Measurements from ENCODE around the gene RAB35.

Gene RAB35

GRCh38 chr12:120161852-120162251 is 45.3 kb upstream of the RAB35 start:
- Histone ChIP-seq H3F3A (ENCODE audit: insufficient read depth, low read length) (no peaks in the 10 kb centered on the region), H2AFZ (ENCODE audit: low read length) (no peak overlapping the region), H3K4me1 (ENCODE audit: insufficient read depth, low read length, severe bottlenecking) (peaks cover 19% of the 10 kb centered on the region), H3K4me2 (ENCODE audit: low read length) (no peak overlapping the region), H3K79me2 (ENCODE audit: insufficient read depth, low read length) (no peaks in the 10 kb centered on the region), H3K9ac (ENCODE audit: low read length) (no peak overlapping the region), H3K27ac (ENCODE audit: low read depth, low read length, poor library complexity, severe bottlenecking) (no peak overlapping the region), H4K20me1 (ENCODE audit: insufficient read depth, low read length) (no peaks in the 10 kb centered on the region), H3K9me2 (ENCODE audit: low read depth, low read length) (no peaks in the 10 kb centered on the region), H3K9me3 (ENCODE audit: low read length) (no peaks in the 10 kb centered on the region), H3K36me3 (ENCODE audit: insufficient read depth, low read length) (peaks cover 90% of the 10 kb centered on the region), H3K27me3 (ENCODE audit: insufficient read depth, low read length) (no peaks in the 10 kb centered on the region), H3K4me3 (ENCODE audit: low read depth, low read length, poor library complexity, severe bottlenecking) (no peak overlapping the region)
- TF ChIP-seq CTCF (IDR thresholded peaks at IDR 0.05; ENCODE audit: low read length) (no peak), EZH2 (IDR thresholded peaks at IDR 0.05; ENCODE audit: borderline replicate concordance, low read length) (no peak)

- Histone ChIP-seq H3K4me3 (ENCODE audit: low read depth, low read length, poor library complexity, severe bottlenecking) (no peak overlapping the region), H3K9ac (ENCODE audit: low read length) (no peak overlapping the region), H2AFZ (ENCODE audit: low read length) (no peak overlapping the region)
Measured at GRCh38 chr12:120159509-120160237, 43.1 kb upstream of the RAB35 start.

GRCh38 chr12:120158351-120158750 is 41.8 kb upstream of the RAB35 start:
- Histone ChIP-seq H3K4me2 (ENCODE audit: low read length) (no peak overlapping the region), H3K4me1 (ENCODE audit: insufficient read depth, low read length, severe bottlenecking) (no peaks in the 10 kb centered on the region), H3K79me2 (ENCODE audit: insufficient read depth, low read length) (no peaks in the 10 kb centered on the region), H3F3A (ENCODE audit: insufficient read depth, low read length) (no peaks in the 10 kb centered on the region), H4K20me1 (ENCODE audit: insufficient read depth, low read length) (no peaks in the 10 kb centered on the region), H3K9me2 (ENCODE audit: low read depth, low read length) (no peaks in the 10 kb centered on the region), H3K27ac (ENCODE audit: low read depth, low read length, poor library complexity, severe bottlenecking) (no peak overlapping the region), H3K9ac (ENCODE audit: low read length) (no peak overlapping the region), H3K36me3 (ENCODE audit: insufficient read depth, low read length) (peaks cover 100% of the 10 kb centered on the region), H3K4me3 (ENCODE audit: low read depth, low read length, poor library complexity, severe bottlenecking) (no peak overlapping the region), H2AFZ (ENCODE audit: low read length) (no peak overlapping the region), H3K9me3 (ENCODE audit: low read length) (no peaks in the 10 kb centered on the region), H3K27me3 (ENCODE audit: insufficient read depth, low read length) (no peaks in the 10 kb centered on the region)
- TF ChIP-seq CTCF (IDR thresholded peaks at IDR 0.05; ENCODE audit: low read length): no peak
- no peak for TF ChIP-seq EZH2 (IDR thresholded peaks at IDR 0.05; ENCODE audit: borderline replicate concordance, low read length)

More at GRCh38 chr12:120159509-120160237, 43.1 kb upstream of the RAB35 start:
- no peak for TF ChIP-seq CTCF (IDR thresholded peaks at IDR 0.05; ENCODE audit: low read length)
- no peak for TF ChIP-seq EZH2 (IDR thresholded peaks at IDR 0.05; ENCODE audit: borderline replicate concordance, low read length)
- no peak overlapping the region for H3K4me2 ChIP-seq (ENCODE audit: low read length)
- H3F3A ChIP-seq (ENCODE audit: insufficient read depth, low read length): no peaks in the 10 kb centered on the region
- no peaks in the 10 kb centered on the region for H3K79me2 ChIP-seq (ENCODE audit: insufficient read depth, low read length)
- H4K20me1 ChIP-seq (ENCODE audit: insufficient read depth, low read length): no peaks in the 10 kb centered on the region
- no peaks in the 10 kb centered on the region for H3K4me1 ChIP-seq (ENCODE audit: insufficient read depth, low read length, severe bottlenecking)
- no peaks in the 10 kb centered on the region for H3K9me2 ChIP-seq (ENCODE audit: low read depth, low read length)
- no peaks in the 10 kb centered on the region for H3K9me3 ChIP-seq (ENCODE audit: low read length)
- H3K36me3 ChIP-seq (ENCODE audit: insufficient read depth, low read length): peaks cover 100% of the 10 kb centered on the region
- H3K27ac ChIP-seq (ENCODE audit: low read depth, low read length, poor library complexity, severe bottlenecking): no peak overlapping the region
- no peaks in the 10 kb centered on the region for H3K27me3 ChIP-seq (ENCODE audit: insufficient read depth, low read length)

All from OCI-LY1 (cell line).